Measurements from ENCODE around the gene PNPLA2. TPM values are rescaled to one million over a fixed set of nuclear protein-coding genes. Genes with fewer than 3 reads are reported as not detected.
A peak's percentile ranks its signal among the peaks of the same experiment; 100 is the strongest.

Gene PNPLA2
- total RNA-seq, 3 donors from 2014 or later, result 103 to 266 (median 109) TPM

DNA sequence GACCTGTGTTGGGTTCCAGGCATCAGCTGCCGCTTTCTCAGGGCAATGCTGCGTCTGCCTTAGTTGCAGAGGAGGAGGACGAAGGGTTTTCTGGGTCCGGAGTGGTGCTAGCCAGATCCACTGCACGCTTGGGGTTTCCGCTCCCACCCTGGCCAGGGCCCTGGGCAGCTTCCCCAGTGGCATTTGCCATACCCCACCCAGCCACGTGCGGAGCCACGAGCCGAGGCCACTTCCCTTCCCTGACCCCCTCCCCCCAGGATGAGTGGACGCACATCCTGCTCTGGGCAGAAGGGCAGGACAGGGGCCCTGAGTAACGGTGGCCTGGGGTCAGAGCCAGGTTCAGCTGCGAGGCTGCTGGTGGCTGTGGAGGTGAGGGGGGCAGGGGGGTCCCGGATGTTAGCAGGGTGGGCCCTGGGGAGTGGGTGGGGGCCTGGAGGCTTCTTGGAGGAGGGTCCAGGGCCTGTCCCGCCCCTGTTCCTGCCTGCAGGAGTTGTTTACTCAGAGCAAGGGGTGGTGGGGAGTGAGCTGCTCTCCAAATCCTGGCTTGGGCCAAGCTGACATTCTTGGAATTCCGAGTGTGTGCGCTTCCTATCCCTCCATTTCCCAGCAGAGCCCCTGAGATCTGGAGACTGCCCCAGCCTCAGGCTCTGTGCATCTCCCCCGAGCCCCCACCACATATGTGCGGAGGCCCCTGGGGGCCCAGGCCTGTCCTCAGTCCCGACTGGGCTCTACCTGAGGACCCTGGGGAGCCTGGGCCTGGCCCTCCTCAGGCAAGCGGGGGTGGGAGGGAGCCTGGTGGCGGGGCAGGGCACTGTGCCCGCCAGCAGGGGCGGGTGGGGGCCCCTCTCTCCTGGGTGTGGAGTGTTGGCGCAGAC, 25.3 kb downstream of the PNPLA2 start:
- no peaks in the 10 kb centered on the region for H3K9me3 ChIP-seq
- no peaks in the 10 kb centered on the region for H3K27me3 ChIP-seq
- DNase-seq (ENCODE audit: low spot score in 2 of 2), result peak; percentile 84
- no peaks in the 10 kb centered on the region for H3K36me3 ChIP-seq
- peaks cover 21 to 35% of the 10 kb centered on the region in 2 donors for H3K4me1 ChIP-seq
- intact Hi-C loops (cut with DNase I; ENCODE audit: low total_unique reads), result no loop called here
- peak overlapping the region; percentile 94 to 98 for H3K27ac ChIP-seq
- TF ChIP-seq POLR2A (IDR thresholded peaks at IDR 0.05) (no peak), POLR2AphosphoS5 (IDR thresholded peaks at IDR 0.05) (peak; percentile 79 to 96 (median 95))
- H3K4me3 ChIP-seq, result peak overlapping the region; percentile 83 to 100 (median 91)

DNA sequence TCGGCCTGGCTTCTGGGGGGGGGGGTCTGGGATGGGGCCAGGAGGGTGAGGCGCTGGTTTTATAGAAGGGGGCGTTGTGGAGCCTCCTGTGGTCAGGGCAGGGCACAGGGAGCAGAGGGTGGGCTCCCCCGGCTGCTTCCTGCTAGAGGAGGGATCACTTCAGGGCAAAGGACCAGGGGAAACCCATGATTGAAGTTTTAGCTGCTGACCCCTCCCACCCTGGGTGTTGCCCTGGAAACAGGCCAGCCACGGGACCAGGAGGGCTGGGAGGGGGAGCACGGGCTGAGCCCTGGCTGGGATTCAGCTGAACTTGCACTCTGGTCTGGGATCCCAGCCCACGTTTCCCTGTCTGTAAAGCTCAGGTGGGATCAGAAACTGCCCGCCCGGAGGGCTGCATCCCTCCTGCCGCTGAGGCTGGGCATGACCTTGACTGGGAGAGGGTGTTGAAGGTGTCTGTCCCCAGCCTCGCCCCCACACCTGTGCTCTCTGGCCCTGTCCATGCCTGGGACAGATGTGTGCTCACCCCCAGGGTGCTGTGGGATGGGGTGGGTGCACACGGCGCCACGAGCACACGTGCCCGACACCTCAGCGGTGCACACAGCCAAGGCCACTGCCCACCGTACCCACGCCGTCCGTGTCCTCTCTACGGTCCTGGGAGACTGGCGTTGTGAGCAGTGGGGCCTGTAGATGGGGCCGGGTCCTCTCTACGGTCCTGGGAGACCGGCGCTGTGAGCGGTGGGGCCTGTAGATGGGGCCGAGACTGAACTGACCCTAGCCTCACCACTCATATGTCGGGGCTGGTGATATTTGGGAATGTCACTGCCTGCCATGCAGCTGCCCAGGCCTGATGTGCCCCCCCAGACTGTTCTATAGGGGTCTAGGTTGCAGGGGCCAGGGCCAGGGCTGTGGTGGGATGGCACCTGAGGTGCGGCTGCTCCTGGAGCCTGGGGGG, 26.3 kb downstream of the PNPLA2 start:
- Histone ChIP-seq H3K4me3 (peak overlapping the region; percentile 83 to 100 (median 91)), H3K27me3 (no peaks in the 10 kb centered on the region), H3K36me3 (no peaks in the 10 kb centered on the region), H3K9me3 (no peaks in the 10 kb centered on the region), H3K4me1 (peaks cover 25 to 37% of the 10 kb centered on the region in 2 donors), H3K27ac (peak overlapping the region; percentile 94 to 98)
- peak; percentile 88 to 89 for DNase-seq (ENCODE audit: low spot score in 2 of 2)
- TF ChIP-seq, protein P1, sequence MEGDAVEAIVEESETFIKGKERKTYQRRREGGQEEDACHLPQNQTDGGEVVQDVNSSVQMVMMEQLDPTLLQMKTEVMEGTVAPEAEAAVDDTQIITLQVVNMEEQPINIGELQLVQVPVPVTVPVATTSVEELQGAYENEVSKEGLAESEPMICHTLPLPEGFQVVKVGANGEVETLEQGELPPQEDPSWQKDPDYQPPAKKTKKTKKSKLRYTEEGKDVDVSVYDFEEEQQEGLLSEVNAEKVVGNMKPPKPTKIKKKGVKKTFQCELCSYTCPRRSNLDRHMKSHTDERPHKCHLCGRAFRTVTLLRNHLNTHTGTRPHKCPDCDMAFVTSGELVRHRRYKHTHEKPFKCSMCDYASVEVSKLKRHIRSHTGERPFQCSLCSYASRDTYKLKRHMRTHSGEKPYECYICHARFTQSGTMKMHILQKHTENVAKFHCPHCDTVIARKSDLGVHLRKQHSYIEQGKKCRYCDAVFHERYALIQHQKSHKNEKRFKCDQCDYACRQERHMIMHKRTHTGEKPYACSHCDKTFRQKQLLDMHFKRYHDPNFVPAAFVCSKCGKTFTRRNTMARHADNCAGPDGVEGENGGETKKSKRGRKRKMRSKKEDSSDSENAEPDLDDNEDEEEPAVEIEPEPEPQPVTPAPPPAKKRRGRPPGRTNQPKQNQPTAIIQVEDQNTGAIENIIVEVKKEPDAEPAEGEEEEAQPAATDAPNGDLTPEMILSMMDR (IDR thresholded peaks at IDR 0.05), result no peak
- peak; percentile 55 to 80 (median 62) for TF ChIP-seq POLR2AphosphoS5 (IDR thresholded peaks at IDR 0.05)
- intact Hi-C loops (cut with DNase I; ENCODE audit: low total_unique reads), result loop anchor here (5.0 kb wide), 1 partner anchor 67 kb away; the partner anchor contains the start of gene CHID1

DNA sequence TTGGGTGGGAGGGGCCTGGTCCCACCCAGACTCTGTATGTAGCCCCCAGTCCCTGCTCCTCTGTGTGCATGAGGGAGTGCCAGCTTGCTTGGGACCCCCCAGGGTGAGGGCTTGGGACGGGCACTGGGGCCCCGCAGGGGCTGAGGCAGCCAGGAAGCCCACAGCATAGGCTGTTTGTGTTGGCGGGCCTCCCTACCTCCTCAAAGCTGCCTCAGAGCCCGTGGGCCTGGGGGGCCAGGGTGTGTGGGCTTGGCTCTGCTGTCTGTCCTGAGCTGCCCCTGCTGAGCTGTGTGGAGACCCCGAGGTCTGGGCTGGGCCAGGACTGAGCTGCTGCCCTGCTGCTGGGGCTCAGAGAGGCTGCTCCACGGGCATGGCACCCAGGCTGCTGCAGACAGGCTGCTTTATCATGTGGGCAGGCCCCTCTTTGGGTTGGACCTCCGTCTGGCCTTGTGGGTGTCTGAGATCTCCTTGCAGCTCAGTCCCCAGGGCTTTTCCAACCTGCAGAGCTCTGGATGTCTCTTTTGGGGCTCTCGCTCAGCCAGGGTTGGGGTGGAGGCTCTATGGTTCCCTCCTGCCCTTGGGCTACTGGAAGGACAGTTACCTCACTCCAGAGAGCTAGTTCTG, 27.3 kb downstream of the PNPLA2 start:
- Histone ChIP-seq H3K4me3 (peak overlapping the region in 1 of 3 donors; percentile 83), H3K4me1 (peaks cover 27 to 28% of the 10 kb centered on the region in 2 donors), H3K27ac (peak overlapping the region; percentile 94 to 98), H3K9me3 (no peaks in the 10 kb centered on the region), H3K27me3 (no peaks in the 10 kb centered on the region), H3K36me3 (no peaks in the 10 kb centered on the region)
- TF ChIP-seq, protein P1 (IDR thresholded peaks at IDR 0.05), result no peak
- TF ChIP-seq POLR2AphosphoS5 (IDR thresholded peaks at IDR 0.05), result no peak
- no peak for TF ChIP-seq POLR2A (IDR thresholded peaks at IDR 0.05)
- intact Hi-C loops (cut with DNase I; ENCODE audit: low total_unique reads), result loop anchor here (5.0 kb wide), 1 partner anchor 66 kb away; the partner anchor contains the start of gene CHID1
- no peak for DNase-seq (ENCODE audit: low spot score in 2 of 2)

DNA sequence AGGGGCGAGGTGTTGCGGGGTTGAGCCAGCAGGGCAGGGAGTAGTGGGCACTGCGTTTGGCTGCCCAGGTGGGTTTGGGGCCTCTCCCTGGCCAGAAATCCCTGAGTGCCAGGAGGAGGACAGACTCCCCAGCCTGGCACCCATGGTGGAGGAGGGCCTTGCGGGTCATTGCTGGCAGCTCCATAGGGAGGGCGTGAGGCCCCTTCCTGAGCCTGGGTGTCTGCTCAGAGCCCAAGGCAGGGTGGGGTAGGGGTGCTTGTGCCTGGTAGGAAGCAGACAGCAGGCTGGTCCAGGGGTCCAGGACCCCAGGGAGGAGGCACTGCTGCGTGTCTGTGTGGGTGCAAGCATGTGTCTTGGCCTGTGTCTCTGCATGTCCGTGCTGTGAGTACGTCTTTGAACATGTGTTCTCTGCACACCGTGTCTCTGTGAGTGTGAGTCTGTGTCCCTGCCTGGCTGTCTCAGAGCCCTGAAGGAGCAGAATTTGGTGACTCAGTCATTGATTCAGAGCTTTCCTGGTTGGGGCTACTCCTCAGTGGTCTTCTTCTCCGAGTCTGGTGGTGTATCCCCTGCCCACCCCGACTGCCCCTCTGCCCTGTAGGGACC, 27.9 kb downstream of the PNPLA2 start:
- TF ChIP-seq POLR2AphosphoS5 (IDR thresholded peaks at IDR 0.05), result no peak
- Histone ChIP-seq H3K36me3 (no peaks in the 10 kb centered on the region), H3K27me3 (no peaks in the 10 kb centered on the region), H3K9me3 (no peaks in the 10 kb centered on the region), H3K4me1 (peaks cover 21 to 26% of the 10 kb centered on the region in 2 donors), H3K4me3 (no peak overlapping the region), H3K27ac (peak overlapping the region; percentile 94 to 98)
- DNase-seq (ENCODE audit: low spot score in 2 of 2), result no peak
- intact Hi-C loops (cut with DNase I; ENCODE audit: low total_unique reads), result loop anchor here (5.0 kb wide), 1 partner anchor 66 kb away; the partner anchor contains the start of gene CHID1

DNA sequence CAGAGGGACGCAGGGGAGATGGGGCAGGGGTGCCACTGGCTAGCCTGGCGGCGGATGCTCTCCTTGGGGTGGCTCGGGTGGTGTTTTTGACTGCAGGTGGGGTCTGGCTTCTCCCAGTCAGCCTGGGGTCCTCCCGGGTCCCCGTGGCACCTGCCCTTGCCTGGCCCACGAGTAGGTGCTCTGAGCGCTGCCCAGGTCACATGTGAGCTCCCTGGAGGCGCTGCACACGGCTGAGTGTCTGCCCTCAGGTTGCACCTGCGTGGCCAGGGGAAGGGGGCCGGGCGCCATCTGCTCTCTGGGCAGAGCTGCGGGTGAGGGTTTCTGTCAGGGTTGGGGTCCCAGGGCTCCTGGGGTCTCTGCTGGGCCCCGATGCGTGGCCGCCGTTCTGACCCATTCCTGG, 29.2 kb downstream of the PNPLA2 start:
- no peak overlapping the region for H3K27ac ChIP-seq
- H3K27me3 ChIP-seq, result no peaks in the 10 kb centered on the region
- no peak overlapping the region for H3K4me3 ChIP-seq
- TF ChIP-seq POLR2AphosphoS5 (IDR thresholded peaks at IDR 0.05) (no peak), POLR2A (IDR thresholded peaks at IDR 0.05) (no peak)
- TF ChIP-seq, protein P1 (IDR thresholded peaks at IDR 0.05), result no peak
- peaks cover 20 to 26% of the 10 kb centered on the region in 2 donors for H3K4me1 ChIP-seq
- no peak for DNase-seq (ENCODE audit: low spot score in 2 of 2)
- intact Hi-C loops (cut with DNase I; ENCODE audit: low total_unique reads), result loop anchor here (5.0 kb wide), 1 partner anchor 64 kb away; the partner anchor contains the start of gene CHID1
- no peaks in the 10 kb centered on the region for H3K36me3 ChIP-seq
- H3K9me3 ChIP-seq, result no peaks in the 10 kb centered on the region
